Stimulated activated effector memory CD8-positive, alpha-beta T cell treated with anti-CD3 and anti-CD28 coated beads, Interleukin-12 subunit alpha, Interleukin-12 subunit beta, amount 100 ng/mL, for 72 hours (primary cell): ENCODE data around the gene KSR1.
"Not testable (repeated sequence)": the region's sequence is repeated elsewhere in the genome, so short reads cannot be mapped to it uniquely, and the experiment has no call there.

Source experiments
- ATAC-seq: fragments of 150-1000 bp; cut with Tn5 transposase; 2 replicates; pipeline ENCODE4 v1.10.0; 2021
- DNase-seq, 2 donors: peaks; one replicate each; pipeline ENCODE4 v3.0.0; 2021 to 2022; ENCODE audit warnings: low spot score in 2 of 2
- H3K27ac Mint-ChIP-seq: one replicate; pipeline ENCODE4 v1.8.0; 2022; ENCODE audit warnings: mild to moderate bottlenecking, mixed read lengths
- H3K36me3 Mint-ChIP-seq: one replicate; pipeline ENCODE4 v1.8.0; 2022; ENCODE audit warnings: mild to moderate bottlenecking, mixed read lengths
- H3K4me1 Mint-ChIP-seq: one replicate; pipeline ENCODE4 v1.8.0; 2022; ENCODE audit warnings: mixed read lengths
- H3K4me3 Mint-ChIP-seq: one replicate; pipeline ENCODE4 v1.8.0; 2022; ENCODE audit warnings: mild to moderate bottlenecking, mixed read lengths
- H3K9me3 Mint-ChIP-seq: one replicate; pipeline ENCODE4 v1.8.0; 2022; ENCODE audit warnings: mixed read lengths

Gene KSR1

DNA sequence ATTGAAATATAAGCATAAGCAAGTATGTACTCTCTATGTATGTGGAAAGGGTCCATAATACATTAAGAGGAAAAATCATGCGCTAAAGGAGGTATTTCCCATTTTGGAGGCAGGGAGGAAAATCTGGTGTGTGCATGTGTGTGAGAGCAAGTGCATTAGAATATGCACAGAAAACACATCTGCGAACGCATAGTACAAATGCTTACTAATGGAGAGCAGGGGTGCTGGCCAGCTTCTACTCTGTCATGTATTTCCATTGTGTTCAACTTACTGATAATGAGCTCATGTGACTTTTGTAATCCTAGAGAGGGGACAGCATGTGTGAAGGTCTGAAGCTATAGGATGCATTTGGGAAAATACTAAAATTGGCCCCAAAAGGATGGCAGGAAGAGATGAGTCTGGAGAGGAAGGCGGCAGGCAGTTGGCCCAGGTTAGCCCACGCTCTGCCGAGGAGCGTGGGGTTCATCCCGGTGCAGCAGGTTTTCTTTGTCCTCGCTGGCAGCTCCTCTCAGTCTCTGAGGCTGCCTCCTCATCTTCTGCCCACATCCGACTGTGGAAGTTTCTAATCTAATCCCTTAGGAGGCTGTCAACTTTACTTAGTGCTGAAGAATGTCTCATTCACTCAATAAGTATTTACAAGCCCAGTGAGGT lies 17.8 kb upstream of the KSR1 start:
- no peak for DNase-seq
- H3K9me3 Mint-ChIP-seq: no peaks in the 10 kb centered on the region
- no peaks in the 10 kb centered on the region for H3K36me3 Mint-ChIP-seq
- H3K4me1 Mint-ChIP-seq: peaks cover 12% of the 10 kb centered on the region
- ATAC-seq: no peak
- H3K4me3 Mint-ChIP-seq: no peak overlapping the region
- no peak overlapping the region for H3K27ac Mint-ChIP-seq

DNA sequence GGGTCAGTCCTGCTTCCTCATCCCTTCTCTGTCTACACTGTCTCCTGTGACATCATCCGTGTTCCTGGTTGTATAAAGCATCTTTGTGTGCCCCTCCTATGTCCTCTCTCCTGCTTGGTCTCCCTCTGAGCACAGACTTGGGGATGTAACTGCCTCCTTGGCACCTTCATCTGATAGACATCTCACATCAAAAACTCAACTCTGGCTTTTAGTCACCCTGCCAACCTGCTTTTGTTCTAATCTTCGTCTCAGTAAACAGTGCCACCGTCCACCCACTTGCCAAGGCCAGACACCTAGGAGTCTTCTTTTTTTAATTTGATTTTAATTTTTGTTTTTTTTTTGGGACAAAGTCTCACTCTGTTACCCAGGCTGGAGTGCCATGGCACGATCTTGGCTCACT lies 16.9 kb upstream of the KSR1 start:
- DNase-seq (no peak), ATAC-seq (no peak)
- no peak overlapping the region for H3K4me3 Mint-ChIP-seq
- no peaks in the 10 kb centered on the region for H3K9me3 Mint-ChIP-seq
- no peaks in the 10 kb centered on the region for H3K36me3 Mint-ChIP-seq
- peaks cover 12% of the 10 kb centered on the region for H3K4me1 Mint-ChIP-seq
- no peak overlapping the region for H3K27ac Mint-ChIP-seq

DNA sequence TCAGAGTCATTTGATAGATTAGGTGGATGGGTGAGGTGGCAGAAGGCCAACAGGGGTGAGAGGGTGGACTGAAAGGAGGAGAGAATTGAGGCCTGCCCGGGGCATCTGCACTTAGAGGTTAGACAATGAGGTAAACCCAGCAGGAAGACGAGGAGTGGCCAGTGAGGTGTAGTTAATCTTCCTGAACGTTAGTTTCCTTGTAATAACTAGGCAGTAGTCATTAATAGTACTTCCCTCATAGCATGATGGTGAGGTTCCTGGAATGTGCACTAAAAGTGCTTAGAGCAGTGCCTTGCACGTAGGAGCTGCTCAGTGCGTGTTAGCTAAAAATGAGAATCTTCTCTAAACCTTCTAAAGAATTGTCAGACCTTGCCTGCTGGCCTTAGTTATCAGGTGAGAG lies 13.5 kb upstream of the KSR1 start:
- peak overlapping the region; percentile 7 for H3K27ac Mint-ChIP-seq
- H3K9me3 Mint-ChIP-seq: no peaks in the 10 kb centered on the region
- H3K36me3 Mint-ChIP-seq: no peaks in the 10 kb centered on the region
- DNase-seq (no peak), ATAC-seq (no peak)
- no peak overlapping the region for H3K4me3 Mint-ChIP-seq
- H3K4me1 Mint-ChIP-seq: peaks cover 16% of the 10 kb centered on the region

DNA sequence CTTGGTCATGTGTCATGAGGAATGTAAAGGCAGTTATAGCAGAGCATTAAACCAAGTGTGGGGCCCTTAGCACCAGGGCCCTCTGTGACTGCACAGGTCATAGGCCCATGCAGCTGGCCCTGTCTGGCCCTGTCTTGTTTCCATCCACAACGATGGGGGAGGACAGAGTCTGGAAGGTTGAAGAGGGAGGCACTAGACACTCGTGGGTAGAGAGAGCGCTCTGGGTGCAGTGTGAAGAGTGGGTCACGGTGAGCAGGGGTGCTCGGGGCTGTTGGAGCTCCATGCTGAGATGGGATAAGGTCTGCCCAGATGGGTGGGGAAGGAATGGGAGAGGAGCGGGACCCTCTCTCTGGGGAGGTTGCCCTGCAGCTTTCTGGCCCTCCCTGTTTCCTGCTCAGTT lies 12.8 kb upstream of the KSR1 start:
- no peak for DNase-seq
- Mint-ChIP-seq H3K36me3 (no peaks in the 10 kb centered on the region), H3K27ac (no peak overlapping the region), H3K4me1 (peaks cover 16% of the 10 kb centered on the region), H3K4me3 (no peak overlapping the region), H3K9me3 (no peaks in the 10 kb centered on the region)
- no peak for ATAC-seq

DNA sequence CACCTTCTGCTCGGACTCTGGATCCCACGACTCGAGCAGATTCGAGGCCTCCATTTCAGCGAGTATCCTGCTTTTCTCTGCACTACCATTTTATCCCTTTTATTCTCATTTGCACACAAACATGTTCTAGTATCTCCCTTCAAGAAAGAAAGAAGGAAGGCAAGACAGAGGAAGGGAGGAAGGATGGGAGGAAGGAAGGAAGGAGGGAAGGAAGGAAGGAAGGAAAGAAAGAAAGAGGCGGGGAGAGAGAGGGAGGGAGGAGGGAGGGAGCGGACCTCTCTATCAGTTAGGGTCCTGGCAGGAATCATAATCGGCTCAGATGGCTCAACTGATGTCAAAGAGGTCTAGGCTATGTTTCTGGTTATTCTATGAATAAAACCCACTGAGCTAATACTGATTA lies 10.3 kb upstream of the KSR1 start:
- no peaks in the 10 kb centered on the region for H3K36me3 Mint-ChIP-seq
- H3K27ac Mint-ChIP-seq: no peak overlapping the region
- H3K9me3 Mint-ChIP-seq: no peaks in the 10 kb centered on the region
- H3K4me3 Mint-ChIP-seq: no peak overlapping the region
- H3K4me1 Mint-ChIP-seq: peaks cover 4% of the 10 kb centered on the region
- ATAC-seq (no peak), DNase-seq (no peak)

DNA sequence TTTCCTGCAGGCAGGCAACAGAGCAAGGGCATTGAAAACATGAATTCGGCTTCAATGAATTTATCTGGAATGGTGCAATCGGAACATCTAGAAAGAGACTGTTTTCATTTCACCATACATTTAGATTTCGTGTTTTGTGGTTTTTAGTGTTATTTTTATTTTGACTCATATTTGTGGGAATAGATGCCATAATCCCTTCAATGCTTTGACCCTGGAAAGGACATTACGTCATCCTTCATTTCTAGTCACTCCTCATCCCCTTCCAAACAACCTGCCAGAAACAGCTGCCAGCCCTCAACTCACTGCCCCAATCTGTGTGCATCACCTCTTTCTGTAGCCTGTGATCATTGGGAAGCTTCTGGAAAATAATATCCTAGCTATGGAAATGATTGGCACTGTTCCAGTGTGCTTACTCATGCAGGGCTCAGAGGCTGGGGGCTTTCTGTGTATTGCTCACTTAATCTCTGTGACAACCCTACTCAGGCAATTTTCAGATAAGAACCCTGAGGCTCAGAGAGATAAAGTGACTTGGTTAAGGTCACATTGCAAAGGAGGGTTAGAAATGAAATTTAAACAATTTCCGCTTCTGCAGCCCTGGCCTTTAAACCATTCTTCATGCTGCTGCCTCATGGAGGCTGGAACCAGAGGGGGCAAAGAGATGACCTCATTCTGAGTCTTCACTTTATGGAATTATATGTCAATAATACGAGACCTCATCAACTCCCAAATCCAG lies 9.5 kb upstream of the KSR1 start:
- H3K36me3 Mint-ChIP-seq: no peaks in the 10 kb centered on the region

DNA sequence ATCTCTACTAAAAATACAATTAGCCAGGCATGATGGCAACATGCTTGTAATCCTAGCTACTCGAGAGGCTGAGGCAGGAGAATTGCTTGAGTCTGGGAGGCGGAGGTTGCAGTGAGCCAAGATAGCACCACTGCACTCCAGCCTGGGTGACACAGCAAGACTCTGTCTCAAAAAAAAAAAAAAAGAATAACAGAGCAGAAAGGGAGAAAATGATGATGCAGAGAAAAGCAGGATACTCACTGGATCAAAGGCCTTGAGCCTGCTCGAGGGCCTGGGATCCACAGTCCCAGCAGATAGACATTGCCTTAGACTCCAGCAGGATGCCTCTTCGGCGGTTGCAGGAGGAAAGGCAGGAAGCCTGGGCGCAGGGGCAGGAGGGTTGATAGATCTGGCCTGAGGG lies 7.7 kb upstream of the KSR1 start:
- not testable (repeated sequence) for H3K4me1 Mint-ChIP-seq, DNase-seq, H3K36me3 Mint-ChIP-seq, H3K9me3 Mint-ChIP-seq, H3K27ac Mint-ChIP-seq, ATAC-seq, H3K4me3 Mint-ChIP-seq

More for the DNA sequence above, 9.5 kb upstream of the KSR1 start:
- Mint-ChIP-seq H3K27ac (no peak overlapping the region), H3K4me1 (peaks cover 4% of the 10 kb centered on the region), H3K4me3 (no peak overlapping the region), H3K9me3 (no peaks in the 10 kb centered on the region)
- DNase-seq: no peak
- ATAC-seq: no peak

DNA sequence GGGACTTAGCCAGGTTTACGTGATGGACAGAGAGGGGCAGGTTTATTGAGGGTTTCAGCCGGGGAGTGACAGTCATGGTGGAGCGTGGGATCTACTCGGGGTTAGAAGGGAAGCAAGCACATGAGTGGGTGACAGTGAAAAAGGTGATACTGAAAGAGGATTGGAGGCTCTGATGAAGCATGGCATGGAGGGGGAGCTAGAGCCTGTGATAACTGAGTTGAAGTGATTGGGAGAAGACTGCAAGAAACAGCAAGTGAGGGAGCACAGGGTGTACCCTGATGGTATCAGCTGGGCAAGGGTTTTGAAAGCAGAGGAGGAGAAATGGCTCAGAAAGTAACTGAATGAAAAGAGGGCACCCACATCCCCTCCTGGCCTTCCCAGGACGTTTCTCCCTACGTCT lies 6.7 kb upstream of the KSR1 start:
- no peak for ATAC-seq
- H3K27ac Mint-ChIP-seq: no peak overlapping the region
- H3K36me3 Mint-ChIP-seq: no peaks in the 10 kb centered on the region
- peaks cover 9% of the 10 kb centered on the region for H3K4me1 Mint-ChIP-seq
- no peak overlapping the region for H3K4me3 Mint-ChIP-seq
- H3K9me3 Mint-ChIP-seq: no peaks in the 10 kb centered on the region
- no peak for DNase-seq

DNA sequence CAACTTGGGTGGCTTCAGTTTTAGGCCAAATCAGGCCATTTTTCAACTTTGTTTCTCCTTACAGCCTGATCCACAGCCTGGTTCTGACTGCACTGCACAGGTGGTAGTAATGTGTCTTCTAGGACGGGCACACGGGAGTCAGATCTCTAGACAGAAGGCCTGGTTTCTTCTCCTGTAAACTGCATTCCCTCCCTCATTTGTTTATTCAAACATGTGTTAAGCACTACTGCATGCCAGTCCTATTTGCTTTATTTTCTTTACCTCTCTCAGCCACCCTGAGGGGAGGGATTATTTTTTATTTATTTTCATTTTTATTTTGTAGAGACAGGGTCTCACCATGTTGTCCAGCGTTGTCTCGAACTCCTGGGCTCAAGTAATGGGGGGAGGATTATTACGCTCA lies 6.3 kb upstream of the KSR1 start:
- Mint-ChIP-seq H3K9me3 (no peaks in the 10 kb centered on the region), H3K4me1 (peaks cover 11% of the 10 kb centered on the region), H3K27ac (no peak overlapping the region), H3K36me3 (no peaks in the 10 kb centered on the region), H3K4me3 (no peak overlapping the region)
- no peak for DNase-seq
- ATAC-seq: no peak

DNA sequence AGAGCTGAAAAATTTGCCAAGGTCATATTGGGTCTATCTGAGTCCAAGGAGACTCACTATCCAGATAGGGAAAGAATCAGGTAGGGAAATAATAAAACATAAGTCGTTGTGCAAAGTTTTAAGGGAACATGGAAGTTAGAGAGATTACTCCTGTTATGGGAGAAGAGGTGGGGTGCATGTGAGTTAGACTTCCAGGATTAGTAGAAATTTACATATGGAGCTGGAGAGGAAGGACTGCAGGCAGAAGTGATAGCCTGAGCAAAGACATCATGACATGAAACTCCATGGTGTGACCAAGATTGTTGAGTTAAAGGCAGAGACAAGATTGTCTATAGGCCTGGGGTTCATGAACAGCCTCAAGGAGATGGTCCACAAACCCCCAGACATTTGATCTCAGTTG lies 5.8 kb upstream of the KSR1 start:
- H3K4me1 Mint-ChIP-seq: peaks cover 14% of the 10 kb centered on the region
- ATAC-seq: no peak
- no peak overlapping the region for H3K27ac Mint-ChIP-seq
- H3K36me3 Mint-ChIP-seq: no peaks in the 10 kb centered on the region
- DNase-seq: no peak
- H3K9me3 Mint-ChIP-seq: no peaks in the 10 kb centered on the region
- no peak overlapping the region for H3K4me3 Mint-ChIP-seq

DNA sequence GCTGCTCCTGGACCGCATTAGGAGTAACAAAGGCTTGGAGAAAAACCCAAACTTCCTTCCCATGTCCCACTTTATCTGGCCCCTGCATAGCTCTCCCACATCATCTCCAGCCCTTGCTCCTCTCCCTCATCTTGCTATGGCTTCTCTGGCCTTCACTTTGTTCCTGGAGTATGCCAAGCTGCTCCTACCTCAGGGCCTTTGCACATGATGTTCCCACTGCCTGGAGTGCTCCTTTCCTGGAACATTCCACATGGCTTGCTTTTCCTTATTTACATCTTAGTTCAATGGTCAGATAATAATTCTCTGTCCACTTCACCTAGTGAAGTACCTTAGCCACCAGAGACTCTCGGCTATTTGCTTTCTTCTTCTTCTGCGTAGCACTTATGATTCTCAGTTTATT lies 4.3 kb upstream of the KSR1 start:
- ATAC-seq (no peak), DNase-seq (no peak)
- Mint-ChIP-seq H3K9me3 (no peaks in the 10 kb centered on the region), H3K36me3 (no peaks in the 10 kb centered on the region), H3K27ac (no peak overlapping the region), H3K4me1 (peaks cover 15% of the 10 kb centered on the region), H3K4me3 (no peak overlapping the region)

DNA sequence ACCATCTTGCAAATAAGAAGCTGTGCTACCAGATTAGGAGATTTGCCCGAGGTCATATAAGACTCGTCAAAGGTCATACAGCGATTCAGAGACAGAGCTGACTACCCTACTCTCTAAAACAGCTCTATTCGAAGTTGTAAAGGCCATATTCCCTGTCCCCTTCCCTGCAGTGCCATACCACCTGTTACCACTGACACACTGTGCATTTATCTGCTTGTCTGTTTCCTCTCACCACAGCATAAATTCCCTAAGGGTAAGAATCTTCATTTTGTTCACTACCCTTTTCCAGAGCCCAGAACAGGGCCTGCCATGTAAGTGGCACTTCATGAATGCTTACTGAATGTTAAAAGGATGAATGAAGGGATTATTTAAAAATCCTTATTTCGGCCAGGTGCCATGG lies 3.4 kb upstream of the KSR1 start:
- DNase-seq (no peak), ATAC-seq (no peak)

DNA sequence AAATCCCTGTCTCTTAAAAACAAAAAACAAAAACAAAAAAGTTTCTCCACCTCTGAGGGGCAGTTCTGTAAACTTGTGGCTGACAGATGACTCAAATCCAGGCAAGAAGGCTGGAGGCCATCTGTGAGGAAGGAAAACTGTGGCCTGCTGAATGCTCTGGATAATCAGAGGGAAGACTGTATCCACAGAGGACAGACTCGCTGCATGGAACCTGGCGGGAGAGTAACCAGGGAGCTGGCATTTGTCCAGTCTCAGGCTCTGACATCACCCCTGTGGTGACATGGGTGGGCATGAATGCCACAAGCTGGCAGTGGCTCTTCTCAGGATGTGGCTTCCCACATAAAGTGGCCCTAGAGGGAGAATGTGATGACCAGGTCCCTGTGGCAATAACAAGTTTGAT lies 2.8 kb upstream of the KSR1 start:
- Mint-ChIP-seq H3K27ac (no peak overlapping the region), H3K9me3 (no peaks in the 10 kb centered on the region), H3K4me1 (peaks cover 29% of the 10 kb centered on the region), H3K4me3 (no peak overlapping the region), H3K36me3 (peaks cover 7% of the 10 kb centered on the region)
- DNase-seq: no peak
- ATAC-seq: no peak

More for the DNA sequence above, 3.4 kb upstream of the KSR1 start:
- H3K9me3 Mint-ChIP-seq: no peaks in the 10 kb centered on the region
- peaks cover 7% of the 10 kb centered on the region for H3K36me3 Mint-ChIP-seq
- no peak overlapping the region for H3K27ac Mint-ChIP-seq
- no peak overlapping the region for H3K4me3 Mint-ChIP-seq
- H3K4me1 Mint-ChIP-seq: peaks cover 23% of the 10 kb centered on the region

DNA sequence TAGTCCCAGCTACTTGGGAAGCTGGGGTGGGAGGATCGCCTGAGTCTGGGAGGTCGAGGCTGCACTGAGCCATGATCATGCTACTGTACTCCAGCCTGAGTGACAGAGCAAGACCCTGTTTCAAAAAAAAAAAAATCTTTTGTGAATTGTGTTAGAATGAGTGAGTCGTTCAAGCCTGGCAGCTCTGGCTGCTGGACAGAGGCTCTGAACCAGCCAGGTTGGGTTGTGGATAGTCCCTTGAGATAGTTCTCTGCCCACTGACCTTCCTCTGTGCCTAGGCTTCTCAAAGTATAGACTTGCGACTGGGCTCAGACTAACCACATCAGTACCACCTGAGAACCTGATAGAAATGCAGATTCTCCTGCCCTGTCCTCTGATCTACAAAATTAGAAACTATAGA lies 2.2 kb upstream of the KSR1 start:
- DNase-seq: no peak
- no peak for ATAC-seq
- no peak overlapping the region for H3K27ac Mint-ChIP-seq
- peaks cover 7% of the 10 kb centered on the region for H3K36me3 Mint-ChIP-seq
- peaks cover 33% of the 10 kb centered on the region for H3K4me1 Mint-ChIP-seq
- H3K9me3 Mint-ChIP-seq: no peaks in the 10 kb centered on the region
- no peak overlapping the region for H3K4me3 Mint-ChIP-seq

DNA sequence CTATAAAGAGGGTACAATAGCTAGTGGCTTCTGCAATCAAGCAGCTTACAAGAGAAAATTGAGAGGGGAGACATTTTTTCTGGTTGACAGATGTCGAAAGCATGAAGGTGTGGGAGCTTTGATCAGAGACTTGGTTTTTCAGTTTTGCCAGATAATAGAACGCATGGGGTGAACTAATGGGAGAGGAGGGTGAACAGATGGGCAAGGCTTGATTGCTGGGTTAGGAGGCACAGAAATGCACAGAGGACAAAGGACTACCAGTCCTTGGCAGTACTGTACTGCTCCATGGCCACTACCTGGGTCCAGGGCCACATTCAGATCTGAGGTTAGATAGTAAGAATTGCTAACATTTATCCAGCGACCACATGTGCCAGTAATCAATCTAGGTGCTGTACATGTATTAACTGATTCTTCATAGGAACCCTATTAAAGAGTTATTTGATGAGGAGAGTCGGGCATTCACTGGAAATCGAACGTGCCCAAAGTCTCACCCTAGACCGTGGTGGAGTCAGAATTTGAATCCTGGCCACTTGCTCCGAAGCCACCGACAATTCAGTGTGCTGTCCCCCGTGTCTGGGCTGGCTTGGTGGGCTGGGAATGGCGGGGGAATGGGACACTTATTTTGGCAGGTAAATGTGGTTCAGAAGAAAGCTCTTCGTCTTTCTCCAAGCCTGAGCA lies 873 bp upstream of the KSR1 start:
- Mint-ChIP-seq H3K27ac (no peak overlapping the region), H3K9me3 (no peaks in the 10 kb centered on the region), H3K4me3 (peak overlapping the region; percentile 83), H3K36me3 (peaks cover 7% of the 10 kb centered on the region), H3K4me1 (peaks cover 38% of the 10 kb centered on the region)
- DNase-seq: no peak
- no peak for ATAC-seq
